Colonic mucosa (tissue), 4 donors: ENCODE measurements around the gene SMPD3. TPM values are rescaled to one million over a fixed set of nuclear protein-coding genes. Genes with fewer than 3 reads are reported as not detected.

Experiments
- DNase-seq: peaks from one replicate; pipeline ENCODE4 v3.0.0-alpha.2; 2020
- H3K27ac ChIP-seq: fragments of 200-600 bp; one replicate; pipeline ENCODE4 v1.8.0; 2021
- H3K27me3 ChIP-seq: fragments of 200-600 bp; one replicate; pipeline ENCODE4 v1.8.0; 2021
- H3K36me3 ChIP-seq: fragments of 200-600 bp; one replicate; pipeline ENCODE4 v1.8.0; 2021
- H3K4me1 ChIP-seq: fragments of 200-600 bp; one replicate; pipeline ENCODE4 v1.8.0; 2021; ENCODE audit warnings: mild to moderate bottlenecking
- H3K4me3 ChIP-seq: fragments of 200-600 bp; one replicate; pipeline ENCODE4 v1.8.0; 2021
- H3K9ac ChIP-seq, 2 donors: one replicate each; pipeline ENCODE4 v1.7.0; 2013; ENCODE audit warnings: control low read depth in 2 of 2, low read depth in 2 of 2, low read length in 2 of 2
- H3K9me3 ChIP-seq: fragments of 200-600 bp; one replicate; pipeline ENCODE4 v1.8.0; 2021
- intact Hi-C: fragments of 100-400 bp; cut with DNase I; formaldehyde crosslinking; loops from one replicate; pipeline ENCODE4 v1.14.1; 2022
- total RNA-seq, 2 donors: library from RNA; stranded (reverse); fragmentation: NEBNext Ultra II Directional in 1 of 2; extraction: Animal tissue kit (Norgen Biotek cat#: 25700) in 1 of 2; gene quantifications; one replicate each; pipeline ENCODE4 v1.2.1, GENCODE V29; 2021
- TF ChIP-seq, protein P1 (sequence below): fragments of 200-600 bp; IDR thresholded peaks from one replicate; pipeline ENCODE4 v1.8.0; 2022; ENCODE audit warnings: antibody characterized with exemption, mild to moderate bottlenecking
- donor health status: healthy.
- donor health status: DM: no; HTN: no; CAD: no.
- donor health status: DM: no; HTN: no; CAD: no.

Gene SMPD3
- total RNA-seq, 2 donors from 2014 or later = 71.1 to 76.5 TPM

- no peaks in the 10 kb centered on the region for H3K27me3 ChIP-seq
- intact Hi-C loops = no loop called here
- no peak overlapping the region for H3K9ac ChIP-seq
- TF ChIP-seq, protein P1, sequence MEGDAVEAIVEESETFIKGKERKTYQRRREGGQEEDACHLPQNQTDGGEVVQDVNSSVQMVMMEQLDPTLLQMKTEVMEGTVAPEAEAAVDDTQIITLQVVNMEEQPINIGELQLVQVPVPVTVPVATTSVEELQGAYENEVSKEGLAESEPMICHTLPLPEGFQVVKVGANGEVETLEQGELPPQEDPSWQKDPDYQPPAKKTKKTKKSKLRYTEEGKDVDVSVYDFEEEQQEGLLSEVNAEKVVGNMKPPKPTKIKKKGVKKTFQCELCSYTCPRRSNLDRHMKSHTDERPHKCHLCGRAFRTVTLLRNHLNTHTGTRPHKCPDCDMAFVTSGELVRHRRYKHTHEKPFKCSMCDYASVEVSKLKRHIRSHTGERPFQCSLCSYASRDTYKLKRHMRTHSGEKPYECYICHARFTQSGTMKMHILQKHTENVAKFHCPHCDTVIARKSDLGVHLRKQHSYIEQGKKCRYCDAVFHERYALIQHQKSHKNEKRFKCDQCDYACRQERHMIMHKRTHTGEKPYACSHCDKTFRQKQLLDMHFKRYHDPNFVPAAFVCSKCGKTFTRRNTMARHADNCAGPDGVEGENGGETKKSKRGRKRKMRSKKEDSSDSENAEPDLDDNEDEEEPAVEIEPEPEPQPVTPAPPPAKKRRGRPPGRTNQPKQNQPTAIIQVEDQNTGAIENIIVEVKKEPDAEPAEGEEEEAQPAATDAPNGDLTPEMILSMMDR = no peak
- no peaks in the 10 kb centered on the region for H3K9me3 ChIP-seq
- no peaks in the 10 kb centered on the region for H3K4me1 ChIP-seq
- no peak overlapping the region for H3K27ac ChIP-seq
- no peak for DNase-seq
- H3K36me3 ChIP-seq = no peaks in the 10 kb centered on the region
- H3K4me3 ChIP-seq = no peak overlapping the region
Observed at GRCh38 chr16:68400083-68400923, 48.0 kb downstream of the SMPD3 start.

DNA sequence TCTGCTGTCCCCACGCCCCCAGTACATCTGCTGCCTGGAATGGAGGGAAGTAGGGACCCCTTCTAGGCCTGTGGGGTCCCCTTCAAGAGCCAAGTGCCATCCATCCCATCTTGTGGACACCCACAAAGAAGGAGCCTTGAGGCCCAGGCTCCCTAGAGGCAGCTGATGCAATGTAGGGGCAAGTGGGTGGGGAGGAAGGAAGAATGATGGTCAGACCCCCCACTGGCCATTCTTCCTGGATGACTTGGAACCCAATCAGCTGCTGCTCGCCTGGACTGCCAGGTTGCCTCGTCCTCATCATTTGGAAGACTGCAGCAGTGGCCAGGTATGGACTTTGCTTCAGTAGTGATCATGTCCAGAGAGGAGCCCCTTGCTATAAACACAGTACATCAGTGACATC lies 48.9 kb downstream of the SMPD3 start:
- Histone ChIP-seq H3K27me3 (no peaks in the 10 kb centered on the region), H3K36me3 (no peaks in the 10 kb centered on the region), H3K9me3 (no peaks in the 10 kb centered on the region), H3K9ac (no peak overlapping the region), H3K4me3 (no peak overlapping the region), H3K27ac (no peak overlapping the region), H3K4me1 (no peaks in the 10 kb centered on the region)
- no peak for DNase-seq
- intact Hi-C loops = no loop called here
- TF ChIP-seq, protein P1 = no peak

- Histone ChIP-seq H3K9me3 (no peaks in the 10 kb centered on the region), H3K27me3 (no peaks in the 10 kb centered on the region), H3K36me3 (no peaks in the 10 kb centered on the region), H3K4me3 (no peak overlapping the region), H3K27ac (no peak overlapping the region), H3K9ac (no peak overlapping the region), H3K4me1 (no peaks in the 10 kb centered on the region)
- intact Hi-C loops = loop anchor here (2.0 kb wide), 1 partner anchor 111 kb away; no protein-coding TSS in a partner anchor
- TF ChIP-seq, protein P1 = no peak
- DNase-seq = no peak
Observed at GRCh38 chr16:68397710-68398201, 50.6 kb downstream of the SMPD3 start.

DNA sequence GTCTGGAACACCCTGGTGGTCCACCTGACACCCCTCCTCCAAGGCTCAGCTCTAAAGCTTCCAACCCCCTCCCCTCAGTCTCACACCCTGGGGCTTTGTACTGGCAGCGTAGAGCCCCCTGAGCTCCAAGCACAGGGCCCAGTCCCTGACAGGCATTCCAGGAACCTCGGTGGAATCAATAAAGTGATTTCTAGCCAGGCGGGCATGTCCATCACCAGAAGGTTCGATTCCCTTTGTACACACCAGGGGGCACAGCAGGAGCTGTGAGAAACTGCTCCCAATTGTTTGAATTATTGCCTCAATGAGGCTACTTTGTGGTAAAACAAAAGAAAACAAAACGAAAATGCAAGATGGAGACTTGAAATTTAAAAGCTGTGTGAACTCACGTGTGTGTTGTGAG lies 51.8 kb downstream of the SMPD3 start:
- Histone ChIP-seq H3K9ac (peak overlapping the region in 1 of 2 donors; percentile 3), H3K27ac (no peak overlapping the region), H3K4me3 (no peak overlapping the region), H3K27me3 (no peaks in the 10 kb centered on the region), H3K9me3 (no peaks in the 10 kb centered on the region), H3K4me1 (no peaks in the 10 kb centered on the region), H3K36me3 (no peaks in the 10 kb centered on the region)
- DNase-seq = peak; percentile 70
- TF ChIP-seq, protein P1 = peak; percentile 62
- intact Hi-C loops = loop anchor here (2.0 kb wide), 1 partner anchor 112 kb away; no protein-coding TSS in a partner anchor

GRCh38 chr16:68395815-68396214 lies 52.5 kb downstream of the SMPD3 start:
- H3K36me3 ChIP-seq = no peaks in the 10 kb centered on the region
- H3K9me3 ChIP-seq = no peaks in the 10 kb centered on the region
- H3K27me3 ChIP-seq = no peaks in the 10 kb centered on the region
- H3K27ac ChIP-seq = no peak overlapping the region
- TF ChIP-seq, protein P1 = no peak
- peak overlapping the region in 1 of 2 donors; percentile 3 for H3K9ac ChIP-seq
- H3K4me3 ChIP-seq = no peak overlapping the region
- intact Hi-C loops = loop anchor here (2.0 kb wide), 1 partner anchor 113 kb away; no protein-coding TSS in a partner anchor
- no peak for DNase-seq
- H3K4me1 ChIP-seq = no peaks in the 10 kb centered on the region
